RPMI8226 (cell line): ENCODE data around the gene TPSG1.
"Not testable (repeated sequence)": the region's sequence is repeated elsewhere in the genome, so short reads cannot be mapped to it uniquely, and the experiment has no call there.

Experiments
- DNase-seq: peaks from one replicate; pipeline ENCODE4 v3.0.0-alpha.2; 2015

The TPSG1 gene

GRCh38 chr16:1230084-1230470 lies 5.0 kb upstream of the TPSG1 start, which contains the start of gene TPSB2:
Gene TPSB2, minus strand, starts transcription at chr16:1230184. Its CDS starts 233 bp downstream, at chr16:1229951.
- DNase-seq = not testable (repeated sequence)

GRCh38 chr16:1229476-1229875 lies 4.4 kb upstream of the TPSG1 start:
- DNase-seq = not testable (repeated sequence)

GRCh38 chr16:1228227-1228626 lies 3.2 kb upstream of the TPSG1 start:
- not testable (repeated sequence) for DNase-seq

GRCh38 chr16:1226692-1227091 lies 1.6 kb upstream of the TPSG1 start:
- DNase-seq = not testable (repeated sequence)

GRCh38 chr16:1225728-1226311 lies 752 bp upstream of the TPSG1 start:
- DNase-seq = not testable (repeated sequence)

- DNase-seq = no peak
These were observed 510 bp downstream of the TPSG1 start for GRCh38 chr16:1224558-1224957.

GRCh38 chr16:1223355-1224214 lies 1.5 kb downstream of the TPSG1 start:
- DNase-seq = no peak

GRCh38 chr16:1222553-1223354 lies 2.3 kb downstream of the TPSG1 start:
- DNase-seq = no peak

- peak; percentile 69 for DNase-seq
These were observed 3.2 kb downstream of the TPSG1 start for GRCh38 chr16:1221628-1222552.

- DNase-seq = peak; percentile 20
These were observed 4.0 kb downstream of the TPSG1 start for GRCh38 chr16:1220841-1221627.

- DNase-seq = no peak
These were observed 4.9 kb downstream of the TPSG1 start for GRCh38 chr16:1220098-1220728.

GRCh38 chr16:1218930-1219611 lies 6.0 kb downstream of the TPSG1 start:
- DNase-seq = no peak

- DNase-seq = no peak
These were observed 6.8 kb downstream of the TPSG1 start for GRCh38 chr16:1218061-1218929.

GRCh38 chr16:1217526-1217925 lies 7.5 kb downstream of the TPSG1 start:
- DNase-seq = no peak

GRCh38 chr16:1216681-1217400 lies 8.2 kb downstream of the TPSG1 start:
- no peak for DNase-seq

GRCh38 chr16:1216296-1216619 lies 8.8 kb downstream of the TPSG1 start:
- DNase-seq = peak; percentile 76

GRCh38 chr16:1215574-1216295 lies 9.3 kb downstream of the TPSG1 start:
- DNase-seq = no peak

GRCh38 chr16:1214719-1215118 lies 10.3 kb downstream of the TPSG1 start:
- no peak for DNase-seq
